ENCODE measurements around the gene FMN2.

FMN2 gene

GRCh38 chr1:240457203-240457602 lies 365.5 kb downstream of the FMN2 start:
- no peak for FAIRE-seq

DNA sequence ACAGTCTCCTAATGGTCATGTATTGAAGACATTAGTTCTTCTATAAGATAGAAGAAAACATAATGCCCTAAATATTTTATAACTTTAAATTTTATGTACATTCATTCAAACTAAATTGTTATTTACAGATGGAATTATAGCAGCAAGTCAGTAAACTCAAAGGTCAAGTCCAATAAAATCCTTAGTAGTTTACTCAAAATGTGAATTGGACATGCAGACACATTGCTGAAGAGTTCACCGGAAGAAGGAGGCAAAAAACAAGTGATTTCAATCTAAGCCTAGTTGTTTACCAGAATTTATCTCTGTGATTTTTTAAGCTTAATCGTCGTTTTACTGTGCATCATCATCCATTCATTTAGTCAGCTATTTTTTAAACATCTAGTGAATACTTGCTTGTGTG lies 370.6 kb downstream of the FMN2 start:
- no peak for FAIRE-seq

DNA sequence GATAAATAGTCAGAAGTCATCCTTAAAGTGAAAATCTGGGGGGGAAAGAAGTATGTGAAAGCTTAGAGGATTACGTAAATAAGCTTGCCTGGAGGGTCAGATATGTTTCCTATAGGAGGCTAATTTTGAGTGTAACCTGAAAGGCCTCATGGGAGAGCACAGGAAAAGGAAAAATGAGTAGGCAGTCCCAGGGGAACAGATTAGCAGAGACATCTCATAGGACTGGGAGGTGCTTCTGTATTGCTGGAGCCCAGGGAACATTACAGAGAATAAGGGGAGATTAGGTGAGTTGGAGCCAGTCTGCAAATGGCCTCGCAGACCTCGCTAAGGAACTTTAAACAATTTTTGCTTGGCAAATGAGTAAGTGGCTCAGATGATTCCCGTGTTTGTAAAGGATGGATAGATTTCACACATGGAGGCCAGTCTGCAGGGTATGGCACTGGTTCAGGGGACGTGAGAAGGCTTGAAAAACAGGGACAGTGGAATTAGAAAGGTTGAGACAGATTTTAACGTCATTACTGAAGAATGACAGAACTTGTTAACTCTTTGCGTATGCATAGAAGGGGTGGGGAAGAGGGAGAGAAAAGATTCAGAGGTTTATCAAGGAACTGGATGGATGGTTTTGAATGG lies 371.2 kb downstream of the FMN2 start:
- FAIRE-seq, result no peak

GRCh38 chr1:240464099-240464498 lies 372.4 kb downstream of the FMN2 start:
- FAIRE-seq, result no peak

DNA sequence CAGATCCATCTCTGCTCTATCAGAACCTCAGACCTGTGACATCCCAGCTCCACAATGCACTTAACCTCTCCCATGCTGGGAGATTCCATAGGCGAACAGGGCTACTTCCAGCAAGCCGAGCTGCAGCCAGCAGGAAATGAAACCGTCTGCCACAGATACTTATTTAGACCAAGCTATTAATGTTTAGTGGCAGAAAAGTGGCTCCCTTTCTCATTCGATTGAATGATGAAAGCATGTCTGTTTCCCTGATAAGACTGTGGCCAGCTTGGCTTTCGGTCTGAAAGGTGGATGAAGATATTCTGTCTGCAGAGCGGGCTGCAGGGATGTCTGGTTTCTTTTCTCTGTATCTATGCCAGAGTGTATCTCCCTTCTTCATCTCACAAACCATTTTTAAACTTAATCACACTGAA lies 373.9 kb downstream of the FMN2 start:
- no peak for FAIRE-seq

GRCh38 chr1:240466509-240466908 lies 374.8 kb downstream of the FMN2 start:
- no peak for FAIRE-seq

DNA sequence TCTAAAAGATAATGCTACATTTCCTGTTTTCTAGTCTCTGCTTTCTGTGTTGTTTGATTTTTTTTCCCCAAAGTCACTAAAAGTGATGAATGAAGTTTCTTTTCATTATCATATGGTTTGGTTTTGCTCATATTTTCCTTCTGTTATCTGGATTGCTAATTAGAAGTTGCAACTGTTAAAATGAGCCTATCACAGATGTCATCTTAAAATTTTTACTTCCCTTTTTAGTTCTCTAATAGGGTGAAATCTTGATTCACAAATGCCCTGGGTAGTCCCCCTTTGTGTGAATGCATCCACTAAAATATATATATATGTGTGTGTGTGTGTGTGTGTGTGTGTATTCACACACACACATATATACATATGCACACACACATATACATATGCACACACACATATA lies 376.2 kb downstream of the FMN2 start:
- FAIRE-seq, result no peak

DNA sequence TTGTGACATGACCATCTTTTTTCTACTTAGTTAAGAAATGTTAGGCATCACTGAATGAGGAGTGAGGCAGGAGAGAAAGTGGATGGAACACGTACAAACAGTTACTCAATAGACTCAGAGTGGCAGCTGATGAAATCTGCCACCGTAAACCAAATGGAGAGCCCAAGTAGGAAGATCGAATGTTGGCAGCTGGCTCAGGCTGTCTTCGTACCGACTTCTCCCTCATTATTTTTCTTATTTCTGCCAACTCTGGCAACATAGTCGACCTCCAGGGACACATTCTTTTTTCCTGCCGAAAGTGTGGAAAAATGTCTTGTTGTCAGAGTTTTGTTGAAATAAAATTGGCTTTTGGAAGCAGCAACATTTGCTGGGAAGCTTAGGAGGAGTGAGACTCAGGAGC lies 377.0 kb downstream of the FMN2 start:
- FAIRE-seq, result no peak

GRCh38 chr1:240474133-240474614 lies 382.5 kb downstream of the FMN2 start:
- no peak for FAIRE-seq

DNA sequence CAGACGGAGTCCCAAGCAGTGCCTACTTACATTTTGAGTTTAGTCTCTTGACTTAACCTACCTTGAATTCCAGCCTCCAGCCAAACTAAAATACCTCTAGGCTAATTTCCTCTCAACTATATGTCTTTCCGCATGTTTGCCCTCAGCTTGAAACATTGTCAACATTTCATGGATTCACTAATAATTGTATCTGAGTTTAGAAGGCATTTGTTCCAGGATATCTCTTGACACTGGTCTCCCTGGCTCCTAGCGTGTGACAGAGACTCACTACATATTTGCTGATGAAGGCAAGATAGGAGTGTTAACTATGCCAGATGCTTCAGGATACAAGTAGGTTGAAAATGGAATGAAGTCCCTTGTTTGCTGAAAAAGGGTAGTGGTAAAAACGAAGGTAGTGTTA lies 384.1 kb downstream of the FMN2 start:
- FAIRE-seq, result no peak

- no peak for FAIRE-seq
Observed at GRCh38 chr1:240478536-240478935, 386.9 kb downstream of the FMN2 start.

DNA sequence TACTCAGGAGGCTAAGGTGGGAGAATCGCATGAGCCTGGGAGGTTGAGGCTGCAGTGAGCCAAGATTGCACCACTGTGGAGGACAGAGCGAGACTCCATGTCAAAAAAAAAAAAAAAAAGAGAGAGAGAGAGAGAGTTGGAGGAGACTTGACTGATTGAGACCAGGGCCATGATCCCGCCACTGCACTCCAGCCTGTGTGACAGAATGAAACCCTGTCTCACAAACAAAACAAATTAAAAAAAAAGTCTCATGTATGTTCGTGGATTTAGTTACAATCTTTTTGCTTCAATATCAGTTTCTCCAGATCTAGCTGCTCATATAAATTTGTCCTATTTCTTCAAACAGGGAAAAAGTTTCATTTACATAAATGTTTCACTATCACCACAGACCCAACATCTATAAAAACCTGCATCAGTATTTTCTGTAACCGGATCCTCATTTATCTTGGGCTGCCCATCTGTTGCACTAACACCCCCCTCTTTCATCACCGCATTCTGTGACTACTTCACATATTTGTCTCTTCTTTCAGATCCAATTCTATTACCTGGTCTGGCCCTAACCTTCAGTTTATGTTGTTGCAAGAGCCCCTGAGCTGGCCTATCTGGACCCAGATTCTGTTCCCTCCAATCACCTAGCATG lies 393.2 kb downstream of the FMN2 start:
- FAIRE-seq, result no peak

GRCh38 chr1:240486611-240487010 lies 394.9 kb downstream of the FMN2 start:
- no peak for FAIRE-seq

DNA sequence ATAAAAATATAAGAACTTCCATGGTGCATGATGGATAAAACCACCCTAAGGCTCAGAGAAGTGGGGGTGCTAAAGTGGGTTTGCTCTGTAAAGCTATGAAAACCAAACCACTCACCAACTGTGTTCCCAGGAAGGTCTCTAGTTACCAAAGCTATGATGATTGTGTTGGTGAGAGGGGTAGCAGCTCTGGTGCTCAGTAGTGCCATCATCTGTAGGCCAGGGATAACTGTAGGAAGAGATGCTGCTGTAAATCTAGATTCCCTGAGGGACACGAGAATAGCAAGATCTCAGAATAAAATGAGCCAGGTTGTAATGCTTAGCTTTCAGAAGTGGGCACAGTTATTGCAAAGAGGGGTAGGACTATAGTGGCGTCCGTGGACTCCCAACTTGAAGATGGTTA lies 395.8 kb downstream of the FMN2 start:
- FAIRE-seq, result no peak

DNA sequence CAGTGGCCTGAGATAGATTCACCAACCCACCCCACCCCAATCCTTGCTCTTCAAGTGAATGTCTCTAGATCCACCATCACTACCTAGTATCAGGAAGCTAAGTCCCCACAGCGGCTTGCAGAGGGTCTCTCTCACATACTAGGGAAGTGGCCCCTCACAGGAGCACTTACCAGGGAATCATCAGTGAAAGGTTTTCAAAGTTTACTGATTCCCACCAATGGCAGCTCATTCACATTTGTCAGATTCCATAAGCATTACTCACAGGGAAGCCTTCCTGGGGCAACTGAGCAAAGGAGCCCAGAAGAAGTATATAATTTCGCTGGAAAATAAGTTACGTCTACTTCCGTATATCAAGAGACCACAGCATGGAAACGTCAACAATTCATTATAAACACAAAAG lies 399.5 kb downstream of the FMN2 start:
- FAIRE-seq, result no peak

- FAIRE-seq, result no peak
Observed at GRCh38 chr1:240491796-240492195, 400.1 kb downstream of the FMN2 start.

- FAIRE-seq, result no peak
Observed at GRCh38 chr1:240492832-240493440, 401.3 kb downstream of the FMN2 start.

- no peak for FAIRE-seq
Observed at GRCh38 chr1:240495601-240496000, 403.9 kb downstream of the FMN2 start.

GRCh38 chr1:240496356-240496755 lies 404.7 kb downstream of the FMN2 start:
- FAIRE-seq, result no peak

GRCh38 chr1:240496941-240497340 lies 405.3 kb downstream of the FMN2 start:
- no peak for FAIRE-seq

GRCh38 chr1:240497908-240498307 lies 406.2 kb downstream of the FMN2 start:
- FAIRE-seq, result no peak

- FAIRE-seq, result no peak
Observed at GRCh38 chr1:240498335-240498734, 406.7 kb downstream of the FMN2 start.

DNA sequence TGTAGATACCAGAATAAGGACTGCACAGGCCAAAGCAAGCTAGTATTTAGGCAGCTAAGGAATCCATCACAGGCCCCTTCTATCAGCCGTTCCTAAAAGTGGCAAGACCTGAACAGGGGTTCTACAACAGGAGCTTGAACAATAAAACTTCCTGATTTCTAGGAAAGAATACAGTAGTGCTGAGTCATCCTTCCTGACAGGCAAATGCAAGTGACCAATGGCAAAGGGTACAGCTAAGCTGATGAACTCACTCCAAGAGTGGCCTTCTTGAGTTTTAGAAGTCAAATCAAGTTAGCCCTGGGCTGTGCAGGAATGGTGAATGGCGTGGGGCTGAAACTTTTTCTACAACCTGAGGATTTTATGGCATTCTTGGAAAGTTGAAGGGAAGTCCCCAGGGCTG lies 407.3 kb downstream of the FMN2 start:
- no peak for FAIRE-seq

DNA sequence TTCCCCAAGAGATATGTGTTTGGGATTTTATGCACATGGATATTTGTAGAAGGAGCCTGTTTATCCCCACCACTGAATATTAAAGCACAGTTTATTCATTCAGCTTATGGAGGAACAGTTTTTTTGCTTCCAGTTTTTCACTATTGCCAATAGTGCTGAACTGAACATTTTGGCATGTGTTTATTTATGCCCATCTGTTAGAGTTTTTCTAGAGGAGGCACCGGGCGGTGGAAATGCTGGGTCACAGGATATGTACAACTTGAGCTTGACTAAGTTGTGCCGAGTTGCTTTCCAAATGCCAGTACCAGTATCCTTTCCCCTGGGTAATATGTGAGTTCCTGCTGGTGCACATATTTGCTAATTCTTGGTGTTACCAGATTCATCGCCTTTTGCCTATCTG lies 409.0 kb downstream of the FMN2 start:
- FAIRE-seq, result no peak

DNA sequence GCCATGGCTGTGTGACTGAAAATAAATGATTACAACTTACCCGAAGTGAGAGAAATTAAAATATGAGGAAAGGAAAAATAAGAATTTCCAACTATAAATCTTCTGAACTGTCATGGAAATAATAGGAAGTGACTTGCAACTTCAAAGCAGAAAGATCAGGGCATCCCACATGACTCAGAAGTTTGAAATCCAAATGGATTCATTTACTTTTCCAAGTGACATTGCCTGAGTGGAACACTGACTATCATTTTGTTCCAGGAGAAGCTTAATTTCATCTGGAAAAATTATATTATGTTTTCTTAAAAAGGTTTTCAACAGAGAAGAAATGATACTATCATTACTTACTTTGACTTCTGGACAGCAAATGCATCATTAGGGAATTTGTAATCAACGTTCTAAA lies 409.4 kb downstream of the FMN2 start:
- no peak for FAIRE-seq
